ENCODE measurements around the gene RAPGEF1.
"Not testable (repeated sequence)": the region's sequence is repeated elsewhere in the genome, so short reads cannot be mapped to it uniquely, and the experiment has no call there.

The RAPGEF1 gene

GRCh38 chr9:131739959-131740648, at the start of gene RAPGEF1:
Gene RAPGEF1 (minus strand): TSS chr9:131740076. CDS start chr9:131739830, 246 bp downstream.
- peak; percentile 83 for DNase-seq

- DNase-seq: no peak
Observed at GRCh38 chr9:131788851-131789250, 49.0 kb upstream of the RAPGEF1 start.

GRCh38 chr9:131787838-131788237, 48.0 kb upstream of the RAPGEF1 start:
- DNase-seq: no peak

- no peak for DNase-seq
Observed at GRCh38 chr9:131784748-131785501, 45.0 kb upstream of the RAPGEF1 start.

- DNase-seq: peak; percentile 47
Observed at GRCh38 chr9:131781069-131781468, 41.2 kb upstream of the RAPGEF1 start.

GRCh38 chr9:131776473-131776872, 36.6 kb upstream of the RAPGEF1 start:
- no peak for DNase-seq

- DNase-seq: peak; percentile 52
Observed at GRCh38 chr9:131776036-131776435, 36.2 kb upstream of the RAPGEF1 start.

GRCh38 chr9:131774636-131775035, 34.8 kb upstream of the RAPGEF1 start:
- peak; percentile 61 for DNase-seq

- DNase-seq: peak; percentile 29
Observed at GRCh38 chr9:131773911-131774379, 34.1 kb upstream of the RAPGEF1 start.

- DNase-seq: no peak
Observed at GRCh38 chr9:131772940-131773339, 33.1 kb upstream of the RAPGEF1 start.

GRCh38 chr9:131771646-131772045, 31.8 kb upstream of the RAPGEF1 start:
- DNase-seq: no peak

GRCh38 chr9:131769361-131769760, 29.5 kb upstream of the RAPGEF1 start:
- no peak for DNase-seq

GRCh38 chr9:131764568-131764967, 24.7 kb upstream of the RAPGEF1 start:
- DNase-seq: no peak

- peak; percentile 97 for DNase-seq
Observed at GRCh38 chr9:131762356-131762932, 22.6 kb upstream of the RAPGEF1 start.

- DNase-seq: peak; percentile 96
Observed at GRCh38 chr9:131759017-131759647, 19.3 kb upstream of the RAPGEF1 start.

- no peak for DNase-seq
Observed at GRCh38 chr9:131757549-131757948, 17.7 kb upstream of the RAPGEF1 start.

GRCh38 chr9:131755541-131756198, 15.8 kb upstream of the RAPGEF1 start:
- DNase-seq: peak; percentile 93

GRCh38 chr9:131754846-131755245, 15.0 kb upstream of the RAPGEF1 start:
- no peak for DNase-seq

GRCh38 chr9:131753751-131754150, 13.9 kb upstream of the RAPGEF1 start:
- not testable (repeated sequence) for DNase-seq

- DNase-seq: no peak
Observed at GRCh38 chr9:131752231-131752884, 12.5 kb upstream of the RAPGEF1 start.

GRCh38 chr9:131748411-131748955, 8.6 kb upstream of the RAPGEF1 start:
- DNase-seq: peak; percentile 90

GRCh38 chr9:131747352-131747751, 7.5 kb upstream of the RAPGEF1 start:
- DNase-seq: peak; percentile 72
